Breast epithelium (tissue), 4 donors: ENCODE data around the gene ULK4. TPM values are rescaled to one million over a fixed set of nuclear protein-coding genes. Genes with fewer than 3 reads are reported as not detected.
A peak's percentile ranks its signal among the peaks of the same experiment; 100 is the strongest.

Experiments
- DNase-seq, 2 donors: peaks; one replicate each; pipeline ENCODE4 v3.0.0-alpha.2; 2019; ENCODE audit warnings: low spot score in 2 of 2
- H3K27ac ChIP-seq, 2 donors: fragments of 200-600 bp; sonication (generic) in 1 of 2; one replicate each; pipeline ENCODE4 v1.5.1; 2016 to 2019; ENCODE audit warnings: mild to moderate bottlenecking in 1 of 2
- H3K27me3 ChIP-seq, 2 donors: fragments of 200-600 bp; sonication (generic) in 1 of 2; one replicate each; pipeline versions ENCODE4 v1.5.1 to v1.6.0; 2017 to 2019; ENCODE audit warnings: control low read depth in 1 of 2, mild to moderate bottlenecking in 1 of 2
- H3K36me3 ChIP-seq: fragments of 200-600 bp; one replicate; pipeline ENCODE4 v1.5.1; 2019
- H3K4me1 ChIP-seq, 2 donors: fragments of 200-600 bp; sonication (generic); one replicate each; pipeline ENCODE4 v1.5.1; 2016 to 2019; ENCODE audit warnings: control low read depth in 1 of 2
- H3K4me3 ChIP-seq, 3 donors: fragments of 200-600 bp; sonication (generic); 1 replicate in 2 of 3; 2 replicates in 1 of 3; pipeline ENCODE4 v1.5.1; 2016 to 2019; ENCODE audit warnings: mild to moderate bottlenecking in 3 of 3, moderate library complexity in 2 of 3
- H3K9me3 ChIP-seq, 2 donors: fragments of 200-600 bp; sonication (generic) in 1 of 2; one replicate each; pipeline ENCODE4 v1.5.1; 2016 to 2019; ENCODE audit warnings: control low read depth in 1 of 2
- CTCF ChIP-seq, 3 donors: fragments of 450-650 bp; IDR thresholded peaks; one replicate each; pipeline ENCODE4 v1.5.1; 2016 to 2017; ENCODE audit warnings: antibody characterized with exemption in 3 of 3, mild to moderate bottlenecking in 3 of 3, moderate library complexity in 3 of 3
- POLR2A ChIP-seq: fragments of 450-650 bp; IDR thresholded peaks from one replicate; pipeline ENCODE4 v1.6.1; 2016; ENCODE audit warnings: antibody characterized with exemption, mild to moderate bottlenecking, moderate library complexity
- POLR2AphosphoS5 ChIP-seq, 3 donors: sonication (generic); formaldehyde crosslinking; IDR thresholded peaks; one replicate each; pipeline ENCODE4 v1.6.1; 2017; ENCODE audit warnings: antibody characterized with exemption in 3 of 3
- intact Hi-C: fragments of 100-400 bp; cut with DNase I; formaldehyde crosslinking; loops from one replicate; pipeline ENCODE4 v1.15.1; 2023; ENCODE audit warnings: low total_unique reads
- total RNA-seq, 3 donors: library from RNA; depleted of rRNA; stranded (reverse); fragments of >200 nt; gene quantifications; one replicate each; pipeline ENCODE4 v1.1.0, GENCODE V29; 2016

ULK4 gene
- total RNA-seq, 3 donors from 2014 or later, result 23.0 to 52.8 (median 31.8) TPM

- Histone ChIP-seq H3K36me3 (no peaks in the 10 kb centered on the region), H3K4me1 (no peaks in the 10 kb centered on the region), H3K4me3 (no peak overlapping the region), H3K27ac (no peak overlapping the region), H3K27me3 (no peaks in the 10 kb centered on the region), H3K9me3 (no peaks in the 10 kb centered on the region)
- TF ChIP-seq POLR2A, result no peak
- TF ChIP-seq POLR2AphosphoS5 (IDR thresholded peaks at IDR 0.05), result no peak
- no peak for TF ChIP-seq CTCF (IDR thresholded peaks at IDR 0.05)
- intact Hi-C loops, result no loop called here
- DNase-seq, result no peak
Measured at GRCh38 chr3:41249318-41249717, 712.6 kb downstream of the ULK4 start.

GRCh38 chr3:41248525-41248924 is 713.4 kb downstream of the ULK4 start:
- no peaks in the 10 kb centered on the region for H3K4me1 ChIP-seq
- DNase-seq, result no peak
- H3K27me3 ChIP-seq, result no peaks in the 10 kb centered on the region
- H3K36me3 ChIP-seq, result no peaks in the 10 kb centered on the region
- intact Hi-C loops, result no loop called here
- no peak overlapping the region for H3K4me3 ChIP-seq
- H3K27ac ChIP-seq, result peak overlapping the region in 1 of 2 donors; percentile 33
- H3K9me3 ChIP-seq, result no peaks in the 10 kb centered on the region
- TF ChIP-seq POLR2A (no peak), CTCF (IDR thresholded peaks at IDR 0.05) (no peak), POLR2AphosphoS5 (IDR thresholded peaks at IDR 0.05) (no peak)

- intact Hi-C loops, result no loop called here
- Histone ChIP-seq H3K27me3 (no peaks in the 10 kb centered on the region), H3K27ac (peak overlapping the region; percentile 55 to 69), H3K4me3 (no peak overlapping the region), H3K36me3 (no peaks in the 10 kb centered on the region), H3K9me3 (no peaks in the 10 kb centered on the region), H3K4me1 (no peaks in the 10 kb centered on the region)
- peak in 1 of 2 donors; percentile 57 for DNase-seq
- no peak for TF ChIP-seq CTCF (IDR thresholded peaks at IDR 0.05)
- no peak for TF ChIP-seq POLR2AphosphoS5 (IDR thresholded peaks at IDR 0.05)
- TF ChIP-seq POLR2A, result no peak
Measured at GRCh38 chr3:41247055-41248004, 714.6 kb downstream of the ULK4 start.

GRCh38 chr3:41244620-41245336 is 717.1 kb downstream of the ULK4 start:
- Histone ChIP-seq H3K4me1 (no peaks in the 10 kb centered on the region), H3K9me3 (no peaks in the 10 kb centered on the region), H3K27ac (no peak overlapping the region), H3K27me3 (no peaks in the 10 kb centered on the region), H3K4me3 (no peak overlapping the region), H3K36me3 (no peaks in the 10 kb centered on the region)
- no peak for DNase-seq
- TF ChIP-seq POLR2AphosphoS5 (IDR thresholded peaks at IDR 0.05) (no peak), CTCF (IDR thresholded peaks at IDR 0.05) (no peak)
- intact Hi-C loops, result no loop called here

GRCh38 chr3:41243183-41243582 is 718.7 kb downstream of the ULK4 start:
- DNase-seq, result no peak
- no peaks in the 10 kb centered on the region for H3K27me3 ChIP-seq
- H3K27ac ChIP-seq, result no peak overlapping the region
- H3K9me3 ChIP-seq, result no peaks in the 10 kb centered on the region
- intact Hi-C loops, result no loop called here
- no peak for TF ChIP-seq POLR2AphosphoS5 (IDR thresholded peaks at IDR 0.05)
- no peak for TF ChIP-seq CTCF (IDR thresholded peaks at IDR 0.05)
- TF ChIP-seq POLR2A, result no peak
- no peak overlapping the region for H3K4me3 ChIP-seq
- H3K36me3 ChIP-seq, result peaks cover 9% of the 10 kb centered on the region
- H3K4me1 ChIP-seq, result no peaks in the 10 kb centered on the region
